IMR-90 (cell line): Measurements from ENCODE around the gene ATRNL1. TPM values are rescaled to one million over a fixed set of nuclear protein-coding genes. Genes with fewer than 3 reads are reported as not detected.

ENCODE experiments used
- ATAC-seq: fragments of 200-7000 bp; cut with Tn5 transposase; 2 replicates; pipeline ENCODE4 v1.9.1; 2020; ENCODE audit warnings: low read depth, mild to moderate bottlenecking, moderate library complexity
- BruUV-seq: library from RNA; stranded (reverse); fragments of 400-500 nt; replicated peaks from 2 replicates; lab custom pipeline; 2021; lab: Mats Ljungman, UMichigan
- CTCF ChIA-PET: fragments of 300-600 bp; formaldehyde crosslinking; extraction: SDS; loops from one replicate; lab custom pipeline; 2021; ENCODE audit warnings: antibody characterized with exemption; lab: Yijun Ruan, JAX
- POLR2A ChIA-PET: fragments of 300-600 bp; sonication (Branson Sonifier 250); formaldehyde crosslinking; loops from one replicate; lab custom pipeline; 2022; ENCODE audit warnings: antibody characterized with exemption; ENCODE audit not compliant: unreplicated experiment; lab: Charles Lee
- DNase-seq: peaks from one replicate; pipeline ENCODE4 v3.0.0; 2013
- H2AFZ ChIP-seq: replicated peaks from 2 replicates; pipeline ENCODE3; 2013; ENCODE audit warnings: low read length, mild to moderate bottlenecking; ENCODE audit not compliant: poor library complexity
- H2AK5ac ChIP-seq: 2 replicates; pipeline ENCODE4 v1.6.1; 2013; ENCODE audit warnings: low read depth, low read length, inconsistent platforms
- H2AK9ac ChIP-seq: replicated peaks from 2 replicates; pipeline ENCODE3; 2013; ENCODE audit warnings: mild to moderate bottlenecking, low read depth, low read length, moderate library complexity; ENCODE audit not compliant: poor library complexity
- H2BK120ac ChIP-seq: 2 replicates; pipeline ENCODE4 v1.6.1; 2013; ENCODE audit warnings: low read depth, low read length, inconsistent platforms
- H2BK15ac ChIP-seq: 3 replicates; pipeline ENCODE4 v1.6.1; 2013; ENCODE audit warnings: low read depth, low read length, inconsistent platforms
- H2BK20ac ChIP-seq: 2 replicates; pipeline ENCODE4 v1.6.1; 2013; ENCODE audit warnings: low read depth, mild to moderate bottlenecking, inconsistent platforms, low read length, moderate library complexity
- H2BK5ac ChIP-seq: 2 replicates; pipeline ENCODE4 v1.6.1; 2013; ENCODE audit warnings: mild to moderate bottlenecking, low read depth, low read length, inconsistent platforms; ENCODE audit not compliant: poor library complexity, severe bottlenecking
- H3K14ac ChIP-seq: replicated peaks from 2 replicates; pipeline ENCODE4 v1.6.1; 2013; ENCODE audit warnings: low read depth, low read length, inconsistent platforms
- H3K18ac ChIP-seq: 2 replicates; pipeline ENCODE4 v1.6.1; 2013; ENCODE audit warnings: low read depth, low read length, control low read depth
- H3K23ac ChIP-seq: 2 replicates; pipeline ENCODE4 v1.6.1; 2013; ENCODE audit warnings: low read depth, low read length, inconsistent platforms
- H3K27ac ChIP-seq: 2 replicates; pipeline ENCODE4 v1.5.1; 2013; ENCODE audit warnings: mild to moderate bottlenecking, control low read depth, low read length; ENCODE audit not compliant: insufficient read depth
- H3K27me3 ChIP-seq: 2 replicates; pipeline ENCODE4 v1.6.1; 2013; ENCODE audit warnings: low read length; ENCODE audit not compliant: control insufficient read depth, insufficient read depth
- H3K36me3 ChIP-seq: 2 replicates; pipeline ENCODE4 v1.6.1; 2013; ENCODE audit warnings: low read length, mixed read lengths; ENCODE audit not compliant: control insufficient read depth, insufficient read depth
- H3K4ac ChIP-seq: 2 replicates; pipeline ENCODE4 v1.6.1; 2013; ENCODE audit warnings: low read depth, low read length, inconsistent platforms
- H3K4me1 ChIP-seq: 2 replicates; pipeline ENCODE4 v1.6.1; 2013; ENCODE audit warnings: low read length, mixed read lengths; ENCODE audit not compliant: control insufficient read depth, insufficient read depth
- H3K4me2 ChIP-seq: 2 replicates; pipeline ENCODE4 v1.6.1; 2013; ENCODE audit warnings: low read depth, mild to moderate bottlenecking, control low read depth, low read length, moderate library complexity
- H3K4me3 ChIP-seq: 2 replicates; pipeline ENCODE4 v1.5.1; 2013; ENCODE audit warnings: low read depth, mild to moderate bottlenecking, control low read depth, low read length, moderate library complexity; ENCODE audit not compliant: insufficient read depth
- H3K56ac ChIP-seq: 2 replicates; pipeline ENCODE4 v1.6.1; 2013; ENCODE audit warnings: low read length, inconsistent platforms; ENCODE audit not compliant: insufficient read depth; ENCODE audit errors: extremely low read depth
- H3K79me1 ChIP-seq, 2 experiments: 2 replicates each; pipeline ENCODE4 v1.6.1; 2013; ENCODE audit warnings: low read length in 2 of 2, inconsistent platforms in 1 of 2, low read depth in 1 of 2
- H3K9ac ChIP-seq: 2 replicates; pipeline ENCODE4 v1.6.1; 2013; ENCODE audit warnings: low read depth, low read length, control low read depth
- H3K9me1 ChIP-seq: 2 replicates; pipeline ENCODE4 v1.6.1; 2013; ENCODE audit warnings: low read length, inconsistent platforms; ENCODE audit not compliant: insufficient read depth
- H3K9me3 ChIP-seq: 2 replicates; pipeline ENCODE4 v1.6.1; 2013; ENCODE audit warnings: low read length; ENCODE audit not compliant: control insufficient read depth, insufficient read depth
- H4K20me1 ChIP-seq: 2 replicates; pipeline ENCODE4 v1.6.1; 2013; ENCODE audit warnings: low read length, inconsistent platforms; ENCODE audit not compliant: insufficient read depth
- H4K5ac ChIP-seq: 2 replicates; pipeline ENCODE4 v1.6.1; 2013; ENCODE audit warnings: mild to moderate bottlenecking, low read depth, low read length, control low read depth
- H4K8ac ChIP-seq, 2 experiments: 2 replicates each; pipeline ENCODE4 v1.6.1; 2013; ENCODE audit warnings: low read depth in 2 of 2, low read length in 2 of 2, control low read depth in 1 of 2, inconsistent platforms in 1 of 2
- H4K91ac ChIP-seq: 2 replicates; pipeline ENCODE4 v1.6.1; 2013; ENCODE audit warnings: low read depth, low read length, inconsistent platforms; ENCODE audit not compliant: insufficient read depth
- CEBPB ChIP-seq: IDR thresholded peaks from 2 replicates; pipeline ENCODE4 v1.6.1; 2012; ENCODE audit warnings: low read depth, low read length, improper control_type of control experiment
- MAZ ChIP-seq: IDR thresholded peaks from 2 replicates; pipeline ENCODE4 v1.6.1; 2012; ENCODE audit warnings: low read depth, mild to moderate bottlenecking, low read length, improper control_type of control experiment, moderate library complexity, borderline replicate concordance
- WGBS, 2 experiments: methylation state at CpG; one replicate each; pipeline versions ENCODE4 v1.1.5 to v1.1.7; 2013; ENCODE audit warnings: missing lambda C conversion rate in 2 of 2; ENCODE audit not compliant: insufficient read length in 1 of 2; ENCODE audit errors: extremely low coverage in 2 of 2; 5-methylcytosine and 5-hydroxymethylcytosine counted together
- dilution Hi-C: fragments of 300-500 bp; cut with HindIII; formaldehyde crosslinking; loops from one replicate; pipeline ENCODE4 v1.14.3; 2018; ENCODE audit warnings: low sequenced_read_pairs; ENCODE audit not compliant: unreplicated experiment
- in situ Hi-C: fragments of 300-500 bp; cut with MboI; formaldehyde crosslinking; loops from 3 replicates; pipeline ENCODE4 v1.14.3; 2019; ENCODE audit warnings: low sequenced_read_pairs, inconsistent platforms, mixed read lengths
- intact Hi-C: fragments of 100-400 bp; cut with micrococcal nuclease; formaldehyde crosslinking; loops from 2 replicates; pipeline ENCODE4 v1.10.0; 2022
- polyA plus RNA-seq, 3 experiments: library from polyadenylated mRNA; depleted of rRNA; stranded (reverse); fragments of >200 nt; gene quantifications; 2 replicates each; pipeline ENCODE4 v1.2.3, GENCODE V29; 2012; ENCODE audit warnings: low replicate concordance in 1 of 3
- total RNA-seq: library from RNA; depleted of rRNA; stranded (reverse); fragments of >200 nt; gene quantifications from 2 replicates; pipeline ENCODE4 v1.2.3, GENCODE V29; 2012

ATRNL1 gene
- total and polyA plus RNA-seq, 2 of the 4 experiments (the other 2 are of a cell fraction) = 0.18 to 0.19 TPM

GRCh38 chr10:115988380-115988779 lies 895.2 kb downstream of the ATRNL1 start:
- ATAC-seq = no peak
- no peak overlapping the region for H3K4me3 ChIP-seq
- POLR2A ChIA-PET = no interaction called here

More at GRCh38 chr10:115988380-115988779, 895.2 kb downstream of the ATRNL1 start:
- Histone ChIP-seq H3K14ac (no peak overlapping the region), H4K20me1 (no peaks in the 10 kb centered on the region), H3K18ac (no peak overlapping the region), H3K9ac (no peak overlapping the region), H2BK5ac (no peak overlapping the region), H3K9me3 (no peaks in the 10 kb centered on the region), H3K79me1 (no peaks in the 10 kb centered on the region), H4K8ac (no peak overlapping the region), H3K4ac (no peak overlapping the region), H4K91ac (no peak overlapping the region), H3K56ac (no peak overlapping the region), H2BK15ac (no peak overlapping the region), H3K23ac (no peak overlapping the region), H2AK5ac (no peak overlapping the region), H3K36me3 (no peaks in the 10 kb centered on the region), H3K9me1 (no peaks in the 10 kb centered on the region), H2BK20ac (no peak overlapping the region), H4K5ac (no peak overlapping the region), H2AK9ac (no peak overlapping the region), H2AFZ (no peak overlapping the region), H3K4me1 (no peaks in the 10 kb centered on the region), H3K4me2 (no peak overlapping the region), H3K27ac (no peak overlapping the region), H2BK120ac (no peak overlapping the region), H3K27me3 (peaks cover 3% of the 10 kb centered on the region; the same call in 1 of the 2 replicates)
- no CpG with 5 or more reads among the region's 3 CpGs for WGBS, 2 experiments
- BruUV-seq = no TSS peak
- in situ Hi-C loops (no loop called here), intact Hi-C loops (no loop called here), dilution Hi-C loops (no loop called here)
- CTCF ChIA-PET = no interaction called here
- DNase-seq = no peak
- TF ChIP-seq CEBPB = peak; percentile 70
- TF ChIP-seq MAZ = no peak
